Activated CD4-positive, alpha-beta T cell treated with anti-CD3 and anti-CD28 coated beads, Interleukin-10, Interleukin-2, amounts not matched to agents 100 ng/mL and 50 ng/mL, durations not matched to agents 16 hours and 8 hours (primary cell): ENCODE data around the gene OSR1.

Experiments used
- DNase-seq: peaks from one replicate; pipeline ENCODE4 v3.0.0-alpha.2; 2020

The OSR1 gene

GRCh38 chr2:19357402-19358241 is 801 bp downstream of the OSR1 start:
- no peak for DNase-seq

- no peak for DNase-seq
Measured at GRCh38 chr2:19356545-19357401, 1.6 kb downstream of the OSR1 start.

GRCh38 chr2:19355931-19356544 is 2.4 kb downstream of the OSR1 start:
- DNase-seq: no peak

GRCh38 chr2:19355416-19355821 is 3.0 kb downstream of the OSR1 start:
- no peak for DNase-seq

GRCh38 chr2:19355014-19355405 is 3.4 kb downstream of the OSR1 start:
- no peak for DNase-seq

- DNase-seq: no peak
Measured at GRCh38 chr2:19353721-19354050, 4.7 kb downstream of the OSR1 start.

- no peak for DNase-seq
Measured at GRCh38 chr2:19352946-19353720, 5.3 kb downstream of the OSR1 start.

- no peak for DNase-seq
Measured at GRCh38 chr2:19351899-19352697, 6.3 kb downstream of the OSR1 start.

- DNase-seq: no peak
Measured at GRCh38 chr2:19351499-19351898, 6.9 kb downstream of the OSR1 start.

GRCh38 chr2:19350678-19351401 is 7.6 kb downstream of the OSR1 start:
- DNase-seq: no peak

- peak; percentile 61 for DNase-seq
Measured at GRCh38 chr2:19349911-19350677, 8.3 kb downstream of the OSR1 start.

GRCh38 chr2:19348692-19349091 is 9.7 kb downstream of the OSR1 start:
- no peak for DNase-seq

GRCh38 chr2:19347619-19348562 is 10.5 kb downstream of the OSR1 start:
- peak; percentile 95 for DNase-seq

- no peak for DNase-seq
Measured at GRCh38 chr2:19346983-19347618, 11.3 kb downstream of the OSR1 start.

GRCh38 chr2:19337742-19338141 is 20.7 kb downstream of the OSR1 start:
- DNase-seq: no peak

- DNase-seq: no peak
Measured at GRCh38 chr2:19337202-19337601, 21.2 kb downstream of the OSR1 start.

- no peak for DNase-seq
Measured at GRCh38 chr2:19336781-19337180, 21.6 kb downstream of the OSR1 start.

GRCh38 chr2:19332503-19332902 is 25.9 kb downstream of the OSR1 start:
- DNase-seq: no peak

GRCh38 chr2:19331450-19331849 is 27.0 kb downstream of the OSR1 start:
- no peak for DNase-seq
